Brain microvascular endothelial cell (primary cell): ENCODE measurements around the gene LAMB4.

ENCODE experiments used
- DNase-seq: peaks from one replicate; pipeline ENCODE4 v3.0.0-alpha.2; 2020
- H3K27ac ChIP-seq: fragments of 250-450 bp; sonication (Bioruptor Pico); 2 replicates; pipeline ENCODE4 v1.5.1; 2020; ENCODE audit warnings: mild to moderate bottlenecking, moderate library complexity
- H3K27me3 ChIP-seq: fragments of 250-450 bp; sonication (Bioruptor Pico); replicated peaks from 2 replicates; pipeline ENCODE4 v1.5.1; 2020; ENCODE audit warnings: mild to moderate bottlenecking
- H3K36me3 ChIP-seq: fragments of 250-450 bp; sonication (Bioruptor Pico); replicated peaks from 2 replicates; pipeline ENCODE4 v1.5.1; 2020; ENCODE audit warnings: mild to moderate bottlenecking
- H3K4me3 ChIP-seq: 2 replicates; pipeline ENCODE4 v1.5.1; 2011; ENCODE audit warnings: low read depth, mild to moderate bottlenecking, control low read depth, low read length, moderate library complexity
- in situ Hi-C: cut with HindIII; loops from 2 replicates; pipeline ENCODE4 v1.10.0; 2017; ENCODE audit warnings: low sequenced_read_pairs, low pct_ligation_motif_present
- TF ChIP-seq, protein P1 (sequence below): IDR thresholded peaks from 2 replicates; pipeline ENCODE4 v1.5.1; 2011; ENCODE audit warnings: low read depth, mild to moderate bottlenecking, moderate library complexity, low read length, control low read depth, inconsistent platforms; ENCODE audit errors: missing control alignments

Gene LAMB4

GRCh38 chr7:108029034-108029433 lies 101.1 kb downstream of the LAMB4 start:
- Histone ChIP-seq H3K27ac (peak overlapping the region; percentile 78), H3K36me3 (no peaks in the 10 kb centered on the region), H3K4me3 (no peak overlapping the region), H3K27me3 (no peaks in the 10 kb centered on the region)
- in situ Hi-C loops: no loop called here
- no peak for DNase-seq
- TF ChIP-seq, protein P1, sequence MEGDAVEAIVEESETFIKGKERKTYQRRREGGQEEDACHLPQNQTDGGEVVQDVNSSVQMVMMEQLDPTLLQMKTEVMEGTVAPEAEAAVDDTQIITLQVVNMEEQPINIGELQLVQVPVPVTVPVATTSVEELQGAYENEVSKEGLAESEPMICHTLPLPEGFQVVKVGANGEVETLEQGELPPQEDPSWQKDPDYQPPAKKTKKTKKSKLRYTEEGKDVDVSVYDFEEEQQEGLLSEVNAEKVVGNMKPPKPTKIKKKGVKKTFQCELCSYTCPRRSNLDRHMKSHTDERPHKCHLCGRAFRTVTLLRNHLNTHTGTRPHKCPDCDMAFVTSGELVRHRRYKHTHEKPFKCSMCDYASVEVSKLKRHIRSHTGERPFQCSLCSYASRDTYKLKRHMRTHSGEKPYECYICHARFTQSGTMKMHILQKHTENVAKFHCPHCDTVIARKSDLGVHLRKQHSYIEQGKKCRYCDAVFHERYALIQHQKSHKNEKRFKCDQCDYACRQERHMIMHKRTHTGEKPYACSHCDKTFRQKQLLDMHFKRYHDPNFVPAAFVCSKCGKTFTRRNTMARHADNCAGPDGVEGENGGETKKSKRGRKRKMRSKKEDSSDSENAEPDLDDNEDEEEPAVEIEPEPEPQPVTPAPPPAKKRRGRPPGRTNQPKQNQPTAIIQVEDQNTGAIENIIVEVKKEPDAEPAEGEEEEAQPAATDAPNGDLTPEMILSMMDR: no peak

DNA sequence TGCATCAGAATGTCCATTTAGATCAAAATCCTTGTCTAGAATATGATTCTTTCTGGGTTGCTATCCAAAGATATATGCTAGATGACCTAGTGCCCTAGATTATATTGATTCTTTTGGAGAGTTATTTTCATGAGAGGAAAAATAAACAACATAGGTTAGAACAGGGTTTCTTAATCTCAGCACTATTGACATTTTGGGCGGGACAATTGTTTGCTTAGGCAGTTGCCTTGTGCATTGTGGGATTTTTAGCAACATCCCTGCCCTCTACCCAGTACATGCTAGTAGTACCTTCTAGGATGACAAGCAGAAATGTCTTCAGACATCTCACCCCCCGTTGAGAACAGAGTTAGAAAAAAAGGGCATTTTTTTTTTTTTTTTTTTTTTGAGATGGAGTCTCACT lies 102.0 kb downstream of the LAMB4 start:
- Histone ChIP-seq H3K27me3 (no peaks in the 10 kb centered on the region), H3K36me3 (no peaks in the 10 kb centered on the region), H3K27ac (no peak overlapping the region), H3K4me3 (no peak overlapping the region)
- in situ Hi-C loops: no loop called here
- TF ChIP-seq, protein P1: no peak
- DNase-seq: no peak

GRCh38 chr7:108027239-108027638 lies 102.9 kb downstream of the LAMB4 start:
- H3K36me3 ChIP-seq: no peaks in the 10 kb centered on the region
- no peak for DNase-seq
- no peak overlapping the region for H3K27ac ChIP-seq
- no peak overlapping the region for H3K4me3 ChIP-seq
- TF ChIP-seq, protein P1: no peak
- H3K27me3 ChIP-seq: no peaks in the 10 kb centered on the region
- in situ Hi-C loops: no loop called here

DNA sequence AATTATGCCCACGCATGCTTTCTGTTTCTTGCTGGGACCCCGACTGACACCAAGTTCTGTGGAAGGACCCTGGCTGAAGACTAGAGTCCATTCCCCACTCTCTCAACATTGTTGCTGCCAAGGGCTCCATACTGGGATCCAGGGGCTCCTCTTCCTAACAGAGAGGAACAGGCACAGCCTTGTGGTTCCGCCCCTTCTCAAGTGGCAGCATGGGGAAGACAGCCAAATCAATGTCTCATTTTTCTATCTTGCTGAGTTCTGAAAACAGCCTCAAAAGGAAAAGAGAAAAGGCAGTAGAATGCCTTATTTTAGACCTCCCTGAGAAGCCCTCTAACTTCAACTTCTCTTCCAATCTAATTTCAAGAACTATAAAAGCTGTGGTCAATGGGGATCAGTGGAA lies 103.5 kb downstream of the LAMB4 start:
- H3K36me3 ChIP-seq: no peaks in the 10 kb centered on the region
- H3K27me3 ChIP-seq: no peaks in the 10 kb centered on the region
- no peak overlapping the region for H3K4me3 ChIP-seq
- no peak for DNase-seq
- no peak overlapping the region for H3K27ac ChIP-seq
- TF ChIP-seq, protein P1: no peak
- in situ Hi-C loops: no loop called here

DNA sequence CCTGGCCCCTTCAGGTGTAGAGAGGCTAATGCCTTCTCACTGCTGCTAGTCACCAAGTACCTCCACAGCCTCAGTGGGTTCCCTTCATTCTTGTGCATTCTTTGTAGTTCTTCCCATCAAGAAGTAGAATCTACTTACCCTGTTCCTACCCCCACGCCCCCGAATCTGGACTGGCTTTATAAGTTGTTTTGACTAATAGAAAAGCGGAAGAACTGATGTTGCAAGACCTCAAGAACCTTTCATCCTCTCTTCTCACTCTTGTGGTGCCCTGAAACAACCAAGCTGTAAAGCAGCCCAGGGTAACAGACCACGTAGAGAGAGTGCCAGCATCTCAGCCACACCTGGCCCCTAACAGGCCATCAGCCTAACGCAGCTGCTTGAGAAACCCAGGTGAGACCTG lies 104.0 kb downstream of the LAMB4 start:
- Histone ChIP-seq H3K4me3 (no peak overlapping the region), H3K27ac (no peak overlapping the region), H3K27me3 (no peaks in the 10 kb centered on the region), H3K36me3 (no peaks in the 10 kb centered on the region)
- DNase-seq: no peak
- TF ChIP-seq, protein P1: no peak
- in situ Hi-C loops: no loop called here

- in situ Hi-C loops: loop anchor here (25.0 kb wide), 1 partner anchor 113 kb away; the partner anchor contains the start of gene LAMB4
- no peak for DNase-seq
- Histone ChIP-seq H3K4me3 (no peak overlapping the region), H3K36me3 (no peaks in the 10 kb centered on the region), H3K27me3 (no peaks in the 10 kb centered on the region), H3K27ac (no peak overlapping the region)
- TF ChIP-seq, protein P1: no peak
Measured at GRCh38 chr7:108024538-108024937, 105.6 kb downstream of the LAMB4 start.
